Osteoblast (primary cell): ENCODE results near the gene ADORA1. TPM values are rescaled to one million over a fixed set of nuclear protein-coding genes. Genes with fewer than 3 reads are reported as not detected.
A peak's percentile ranks its signal among the peaks of the same experiment; 100 is the strongest.

ENCODE experiments used
- DNase-seq: peaks from one replicate; pipeline ENCODE4 v3.0.0; 2011; ENCODE audit warnings: low spot score, mixed read lengths; ENCODE audit not compliant: insufficient read length; ENCODE audit errors: missing footprints
- H2AFZ ChIP-seq: 2 replicates; pipeline ENCODE4 v1.6.0; 2011; ENCODE audit warnings: mild to moderate bottlenecking, low read length
- H3K27ac ChIP-seq: 2 replicates; pipeline ENCODE4 v1.5.1; 2011; ENCODE audit warnings: mild to moderate bottlenecking, low read depth, low read length, moderate library complexity
- H3K27me3 ChIP-seq: 2 replicates; pipeline ENCODE4 v1.6.0; 2012; ENCODE audit warnings: mild to moderate bottlenecking, control low read depth, inconsistent platforms, low read length, moderate library complexity; ENCODE audit not compliant: insufficient read depth
- H3K36me3 ChIP-seq: 2 replicates; pipeline ENCODE4 v1.5.1; 2011; ENCODE audit warnings: mild to moderate bottlenecking, low read length, control low read depth, moderate library complexity; ENCODE audit not compliant: insufficient read depth
- H3K4me1 ChIP-seq: 2 replicates; pipeline ENCODE4 v1.5.1; 2011; ENCODE audit warnings: mild to moderate bottlenecking, low read length, control low read depth, moderate library complexity; ENCODE audit not compliant: insufficient read depth
- H3K4me2 ChIP-seq: 2 replicates; pipeline ENCODE4 v1.6.0; 2011; ENCODE audit warnings: mild to moderate bottlenecking, low read length; ENCODE audit not compliant: insufficient read depth
- H3K4me3 ChIP-seq: fragments of 200-600 bp; sonication (generic); 3 replicates; pipeline ENCODE4 v1.5.1; 2012; ENCODE audit warnings: mild to moderate bottlenecking, low read length, inconsistent platforms; ENCODE audit not compliant: insufficient read depth
- H3K79me2 ChIP-seq: 2 replicates; pipeline ENCODE4 v1.6.0; 2012; ENCODE audit warnings: mild to moderate bottlenecking, low read length, control low read depth, inconsistent platforms; ENCODE audit not compliant: insufficient read depth
- H3K9me3 ChIP-seq: 2 replicates; pipeline ENCODE4 v1.5.1; 2011; ENCODE audit warnings: low read depth, low read length, control low read depth
- H4K20me1 ChIP-seq: 2 replicates; pipeline ENCODE4 v1.6.0; 2012; ENCODE audit warnings: mild to moderate bottlenecking, low read length, control low read depth; ENCODE audit not compliant: insufficient read depth
- total RNA-seq: library from RNA; depleted of rRNA; stranded (reverse); fragments of >200 nt; gene quantifications from 2 replicates; pipeline ENCODE4 v1.2.3, GENCODE V29; 2012
- TF ChIP-seq, protein P1 (sequence below): IDR thresholded peaks from 2 replicates; pipeline ENCODE4 v1.5.1; 2011; ENCODE audit warnings: mild to moderate bottlenecking, low read depth, low read length, moderate library complexity; ENCODE audit errors: extremely low read depth

ADORA1 gene
- total RNA-seq, 1 donor: 4.0 TPM

DNA sequence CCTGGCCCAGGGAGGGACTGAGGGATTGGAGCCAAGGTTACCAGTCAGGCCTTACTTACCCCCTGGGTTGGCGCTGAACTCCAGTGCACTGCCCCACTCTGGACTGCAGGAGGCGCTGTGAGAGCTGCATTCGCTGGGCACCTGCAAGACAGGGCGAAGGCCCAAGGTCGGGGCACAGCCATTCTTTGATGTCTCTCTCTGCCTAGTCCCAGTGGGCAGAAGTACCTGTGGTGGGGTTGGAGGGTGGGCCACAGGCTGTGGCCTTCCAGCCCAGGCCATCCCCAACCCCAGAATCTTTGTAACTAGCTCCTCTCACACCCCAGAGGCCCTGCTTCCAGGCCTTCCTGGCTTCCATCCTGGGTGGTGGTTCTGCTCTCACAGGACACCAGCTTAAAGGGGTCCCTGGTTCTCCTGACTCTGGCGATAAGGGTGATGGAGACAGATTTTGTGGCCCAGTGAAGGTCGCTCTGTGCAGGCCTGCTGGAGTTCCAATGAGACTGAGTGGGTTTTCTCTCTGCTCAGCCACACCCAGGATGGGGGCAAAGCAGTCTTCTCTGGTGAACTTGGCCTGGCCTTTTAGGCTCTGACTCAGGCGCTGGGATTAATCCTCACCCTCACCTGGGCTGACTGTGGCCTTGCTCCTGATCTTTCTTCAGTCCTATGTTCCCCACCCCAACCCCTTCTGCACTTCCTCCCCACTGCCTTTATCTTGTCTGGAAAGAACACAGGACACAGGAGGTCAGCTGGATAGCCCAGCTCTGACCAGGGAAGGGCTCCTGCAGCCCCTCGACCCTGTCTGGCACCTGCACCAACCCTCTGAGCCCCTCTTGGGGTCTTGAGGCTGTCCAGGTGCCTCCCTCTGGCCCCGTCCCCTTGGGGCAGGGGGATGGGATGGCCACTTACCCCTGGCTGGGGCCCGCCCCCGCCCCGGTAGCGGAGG lies 42.7 kb upstream of the ADORA1 start:
- DNase-seq: peak; percentile 86
- Histone ChIP-seq H3K79me2 (no peaks in the 10 kb centered on the region), H3K9me3 (no peaks in the 10 kb centered on the region), H3K4me2 (no peak overlapping the region), H3K27ac (no peak overlapping the region), H3K27me3 (peaks cover 46% of the 10 kb centered on the region), H4K20me1 (no peaks in the 10 kb centered on the region), H2AFZ (no peak overlapping the region), H3K4me1 (no peaks in the 10 kb centered on the region), H3K36me3 (no peaks in the 10 kb centered on the region), H3K4me3 (no peak overlapping the region)
- TF ChIP-seq, protein P1, sequence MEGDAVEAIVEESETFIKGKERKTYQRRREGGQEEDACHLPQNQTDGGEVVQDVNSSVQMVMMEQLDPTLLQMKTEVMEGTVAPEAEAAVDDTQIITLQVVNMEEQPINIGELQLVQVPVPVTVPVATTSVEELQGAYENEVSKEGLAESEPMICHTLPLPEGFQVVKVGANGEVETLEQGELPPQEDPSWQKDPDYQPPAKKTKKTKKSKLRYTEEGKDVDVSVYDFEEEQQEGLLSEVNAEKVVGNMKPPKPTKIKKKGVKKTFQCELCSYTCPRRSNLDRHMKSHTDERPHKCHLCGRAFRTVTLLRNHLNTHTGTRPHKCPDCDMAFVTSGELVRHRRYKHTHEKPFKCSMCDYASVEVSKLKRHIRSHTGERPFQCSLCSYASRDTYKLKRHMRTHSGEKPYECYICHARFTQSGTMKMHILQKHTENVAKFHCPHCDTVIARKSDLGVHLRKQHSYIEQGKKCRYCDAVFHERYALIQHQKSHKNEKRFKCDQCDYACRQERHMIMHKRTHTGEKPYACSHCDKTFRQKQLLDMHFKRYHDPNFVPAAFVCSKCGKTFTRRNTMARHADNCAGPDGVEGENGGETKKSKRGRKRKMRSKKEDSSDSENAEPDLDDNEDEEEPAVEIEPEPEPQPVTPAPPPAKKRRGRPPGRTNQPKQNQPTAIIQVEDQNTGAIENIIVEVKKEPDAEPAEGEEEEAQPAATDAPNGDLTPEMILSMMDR: peak; percentile 51

DNA sequence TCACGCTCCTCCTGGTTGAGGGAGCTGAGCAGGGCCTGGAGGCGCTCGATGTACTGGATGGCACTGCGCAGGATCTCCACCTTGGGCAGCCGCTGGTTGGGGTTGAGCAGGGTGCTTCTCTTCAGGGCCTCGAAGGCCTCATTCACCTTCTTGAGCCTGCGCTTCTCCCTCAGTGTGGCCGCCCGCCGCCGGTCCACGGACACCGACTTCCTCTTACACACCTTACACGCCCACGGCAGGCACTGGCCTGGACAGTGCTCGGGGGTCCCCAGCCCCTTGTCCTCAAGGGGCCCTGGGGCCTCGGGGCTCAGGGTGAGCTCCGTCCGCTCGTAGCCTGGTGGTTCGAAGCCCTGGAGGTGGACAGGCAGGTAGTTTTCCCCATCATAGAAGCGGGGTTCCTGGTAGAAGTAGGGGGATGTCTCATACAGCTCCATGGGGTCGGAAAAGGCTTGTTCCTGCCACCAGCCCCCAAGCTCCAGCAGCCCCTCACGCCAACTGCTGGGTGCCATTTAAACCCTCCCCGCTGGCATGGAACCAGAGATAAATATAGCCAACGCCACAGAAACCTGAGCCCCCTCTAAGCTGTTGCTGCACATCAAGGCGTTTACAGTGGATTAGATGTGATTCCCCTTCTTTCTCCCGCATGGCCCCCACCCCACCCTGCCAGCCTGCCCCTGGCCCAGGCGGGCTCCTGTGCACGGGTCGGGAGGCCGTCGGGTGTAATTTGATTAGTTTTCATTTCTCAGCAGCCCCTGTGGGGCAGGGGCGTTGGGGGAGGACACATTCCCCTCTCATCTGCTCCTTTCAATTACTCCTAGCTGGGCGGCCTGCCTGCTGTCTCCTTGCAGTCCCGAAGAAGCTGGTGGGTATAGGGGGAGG lies 41.8 kb upstream of the ADORA1 start, which contains the start of gene MYOG:
Gene MYOG, minus strand, starts transcription at position 485 of the 879 bp plus-strand sequence. Its CDS starts 51 bp downstream, at position 434.
- H2AFZ ChIP-seq: no peak within 1 kb of the TSS
- peak; percentile 52 for DNase-seq
- peaks cover 47% of the 10 kb centered on the region for H3K27me3 ChIP-seq
- H3K27ac ChIP-seq: no peak within 1 kb of the TSS
- H3K79me2 ChIP-seq: no peaks in the 10 kb centered on the region
- no peaks in the 10 kb centered on the region for H3K9me3 ChIP-seq
- no peaks in the 10 kb centered on the region for H3K4me1 ChIP-seq
- H3K36me3 ChIP-seq: no peaks in the 10 kb centered on the region
- H4K20me1 ChIP-seq: no peaks in the 10 kb centered on the region
- no peak within 1 kb of the TSS for H3K4me2 ChIP-seq
- no peak within 1 kb of the TSS for H3K4me3 ChIP-seq
- TF ChIP-seq, protein P1: no peak

DNA sequence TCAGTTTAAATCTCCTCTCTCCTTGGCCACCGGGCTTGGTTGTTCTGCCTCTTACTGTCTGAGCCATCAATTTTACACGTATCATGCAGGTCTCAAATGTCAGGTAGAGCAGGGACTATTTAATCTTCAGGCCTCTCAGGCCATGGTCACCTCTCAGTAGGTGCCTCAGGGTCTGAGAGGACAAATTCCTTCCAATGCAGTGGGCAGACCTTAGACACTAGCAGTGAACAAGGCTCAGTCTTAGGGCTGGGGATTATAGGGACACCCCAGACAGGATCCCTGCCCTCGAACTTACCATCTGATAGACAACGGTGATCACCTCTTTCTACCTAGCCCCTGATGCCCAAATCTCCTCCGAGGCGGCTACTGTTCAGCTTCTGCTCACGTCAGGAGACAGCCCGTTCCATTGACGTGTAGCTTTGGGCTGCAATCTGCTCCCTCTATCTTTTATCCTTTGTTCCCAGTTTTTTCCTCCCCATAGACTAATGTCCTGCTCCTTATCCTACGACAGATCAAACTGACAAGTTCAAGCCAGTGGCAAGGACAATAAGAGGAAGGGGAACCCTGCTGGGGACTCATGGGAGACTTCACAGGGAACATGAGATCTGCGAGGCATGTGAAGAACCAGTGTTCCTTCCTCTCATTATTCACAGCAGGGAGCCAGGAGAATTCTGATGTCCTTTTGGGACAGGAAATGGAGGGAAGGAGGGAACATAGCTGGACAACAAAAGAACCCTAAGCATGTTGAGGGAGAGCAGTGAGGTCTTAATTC lies 40.3 kb upstream of the ADORA1 start:
- no peaks in the 10 kb centered on the region for H3K9me3 ChIP-seq
- H3K79me2 ChIP-seq: no peaks in the 10 kb centered on the region
- TF ChIP-seq, protein P1: no peak
- H3K4me3 ChIP-seq: no peak overlapping the region
- H3K27me3 ChIP-seq: peaks cover 41% of the 10 kb centered on the region
- DNase-seq: peak; percentile 49
- H3K4me1 ChIP-seq: no peaks in the 10 kb centered on the region
- H3K4me2 ChIP-seq: no peak overlapping the region
- no peaks in the 10 kb centered on the region for H3K36me3 ChIP-seq
- no peak overlapping the region for H3K27ac ChIP-seq
- no peak overlapping the region for H2AFZ ChIP-seq
- no peaks in the 10 kb centered on the region for H4K20me1 ChIP-seq
